Testis (tissue), 3 donors: ENCODE results near the gene MEIG1. TPM values are rescaled to one million over a fixed set of nuclear protein-coding genes. Genes with fewer than 3 reads are reported as not detected.

Experiments
- DNase-seq: peaks from one replicate; pipeline ENCODE4 v3.0.0-alpha.2; 2019
- H3K27ac ChIP-seq, 2 donors: fragments of 200-600 bp; sonication (generic); one replicate each; pipeline ENCODE4 v1.5.1; 2019
- H3K27me3 ChIP-seq: fragments of 200-600 bp; sonication (generic); one replicate; pipeline ENCODE4 v1.5.1; 2019
- H3K36me3 ChIP-seq: fragments of 200-600 bp; sonication (generic); one replicate; pipeline ENCODE4 v1.5.1; 2017; ENCODE audit warnings: low read depth; ENCODE audit errors: missing control alignments
- H3K4me1 ChIP-seq: fragments of 200-600 bp; sonication (generic); one replicate; pipeline ENCODE4 v1.5.1; 2019
- H3K4me3 ChIP-seq, 2 donors: fragments of 200-600 bp; sonication (generic); one replicate each; pipeline ENCODE4 v1.5.1; 2017 to 2019
- H3K9me3 ChIP-seq: fragments of 200-600 bp; sonication (generic); one replicate; pipeline ENCODE4 v1.5.1; 2017
- CTCF ChIP-seq, 3 experiments: fragments of 450-650 bp in 2 of 3; fragments of 200-600 bp in 1 of 3; sonication (generic) in 1 of 3; IDR thresholded peaks; one replicate each; pipeline ENCODE4 v1.5.1; 2016 to 2019; ENCODE audit warnings: antibody characterized with exemption in 3 of 3, mild to moderate bottlenecking in 2 of 3, moderate library complexity in 1 of 3
- POLR2A ChIP-seq: fragments of 450-650 bp; IDR thresholded peaks from one replicate; pipeline ENCODE4 v1.6.1; 2017; ENCODE audit warnings: antibody characterized with exemption, mild to moderate bottlenecking, moderate library complexity
- WGBS, 2 donors: methylation state at CpG; one replicate each; pipeline ENCODE4 v1.1.5; 2018; 5-methylcytosine and 5-hydroxymethylcytosine counted together
- intact Hi-C: fragments of 100-400 bp; cut with DNase I; formaldehyde crosslinking; loops from one replicate; pipeline ENCODE4 v1.15.1; 2023; ENCODE audit warnings: low total_unique reads
- polyA plus RNA-seq: library from polyadenylated mRNA; stranded (reverse); fragments of 350-450 nt; fragmentation: Illumina TruSeq; extraction: RNeasy Lipid Tissue Mini Kit (QIAGEN cat#74804); gene quantifications from one replicate; pipeline ENCODE4 v1.2.3, GENCODE V29; 2014; ENCODE audit warnings: low read depth, low replicate concordance; ENCODE audit not compliant: insufficient read depth
- total RNA-seq, 2 donors: library from RNA; depleted of rRNA; stranded (reverse); fragments of >200 nt; gene quantifications; one replicate each; pipeline ENCODE4 v1.2.3, GENCODE V29; 2016

The MEIG1 gene
- total and polyA plus RNA-seq, 3 donors from 2014 or later: 3.6 to 33.1 (median 7.8) TPM

- Histone ChIP-seq H3K27me3 (no peaks in the 10 kb centered on the region), H3K27ac (no peak overlapping the region), H3K4me1 (no peaks in the 10 kb centered on the region), H3K9me3 (no peaks in the 10 kb centered on the region), H3K4me3 (no peak overlapping the region), H3K36me3 (no peaks in the 10 kb centered on the region)
- TF ChIP-seq CTCF (IDR thresholded peaks at IDR 0.05) (no peak), POLR2A (no peak)
- no peak for DNase-seq
- intact Hi-C loops: no loop called here
- 90 to 95% methylated on average over 5 of the region's 5 CpGs for WGBS, 2 donors
Measured at GRCh38 chr10:14945108-14945507, 14.1 kb upstream of the MEIG1 start.

- Histone ChIP-seq H3K36me3 (no peaks in the 10 kb centered on the region), H3K4me3 (no peak overlapping the region), H3K4me1 (no peaks in the 10 kb centered on the region), H3K27ac (no peak overlapping the region), H3K27me3 (no peaks in the 10 kb centered on the region), H3K9me3 (no peaks in the 10 kb centered on the region)
- intact Hi-C loops: no loop called here
- no peak for DNase-seq
- 90 to 100% methylated on average over 1 of the region's 1 CpG for WGBS, 2 donors
- TF ChIP-seq POLR2A (no peak), CTCF (IDR thresholded peaks at IDR 0.05) (no peak)
Measured at GRCh38 chr10:14947268-14947667, 11.9 kb upstream of the MEIG1 start.

- Histone ChIP-seq H3K9me3 (no peaks in the 10 kb centered on the region), H3K27ac (no peak overlapping the region), H3K36me3 (no peaks in the 10 kb centered on the region), H3K4me3 (no peak overlapping the region), H3K27me3 (no peaks in the 10 kb centered on the region), H3K4me1 (no peaks in the 10 kb centered on the region)
- no peak for DNase-seq
- WGBS, 2 donors: 92 to 94% methylated on average over 5 of the region's 5 CpGs
- intact Hi-C loops: no loop called here
- TF ChIP-seq CTCF (IDR thresholded peaks at IDR 0.05) (no peak), POLR2A (no peak)
Measured at GRCh38 chr10:14949291-14949690, 9.9 kb upstream of the MEIG1 start.

GRCh38 chr10:14952851-14953423, 6.3 kb upstream of the MEIG1 start:
- WGBS, 2 donors: 12 to 20% methylated on average over 10 of the region's 10 CpGs
- no peak for TF ChIP-seq POLR2A
- TF ChIP-seq CTCF (IDR thresholded peaks at IDR 0.05): no peak

GRCh38 chr10:14953424-14954000, 5.7 kb upstream of the MEIG1 start:
- 1 to 4% methylated on average over 3 to 32 of the region's 32 CpGs for WGBS, 2 donors
- H3K36me3 ChIP-seq: no peaks in the 10 kb centered on the region
- H3K4me3 ChIP-seq: peak overlapping the region; percentile 88 to 93
- peaks cover 4% of the 10 kb centered on the region for H3K4me1 ChIP-seq
- intact Hi-C loops: loop anchor here (10.0 kb wide), 1 partner anchor 141 kb away; the partner anchor contains the start of gene RPP38
- H3K27ac ChIP-seq: peak overlapping the region; percentile 56 to 88
- H3K27me3 ChIP-seq: no peaks in the 10 kb centered on the region
- no peaks in the 10 kb centered on the region for H3K9me3 ChIP-seq
- TF ChIP-seq CTCF (IDR thresholded peaks at IDR 0.05) (no peak), POLR2A (no peak)
- peak; percentile 59 for DNase-seq

More at GRCh38 chr10:14952851-14953423, 6.3 kb upstream of the MEIG1 start:
- Histone ChIP-seq H3K27ac (peak overlapping the region in 1 of 2 donors; percentile 88), H3K36me3 (no peaks in the 10 kb centered on the region), H3K4me1 (peaks cover 4% of the 10 kb centered on the region), H3K9me3 (no peaks in the 10 kb centered on the region), H3K4me3 (peak overlapping the region; percentile 88 to 93), H3K27me3 (no peaks in the 10 kb centered on the region)
- intact Hi-C loops: loop anchor here (10.0 kb wide), 1 partner anchor 142 kb away; the partner anchor contains the start of gene RPP38
- DNase-seq: no peak
